ENCODE results near the gene IL36B. TPM values are rescaled to one million over a fixed set of nuclear protein-coding genes. Genes with fewer than 3 reads are reported as not detected.

The IL36B gene
- total RNA-seq, 4 donors from 2014 or later: not detected

DNA sequence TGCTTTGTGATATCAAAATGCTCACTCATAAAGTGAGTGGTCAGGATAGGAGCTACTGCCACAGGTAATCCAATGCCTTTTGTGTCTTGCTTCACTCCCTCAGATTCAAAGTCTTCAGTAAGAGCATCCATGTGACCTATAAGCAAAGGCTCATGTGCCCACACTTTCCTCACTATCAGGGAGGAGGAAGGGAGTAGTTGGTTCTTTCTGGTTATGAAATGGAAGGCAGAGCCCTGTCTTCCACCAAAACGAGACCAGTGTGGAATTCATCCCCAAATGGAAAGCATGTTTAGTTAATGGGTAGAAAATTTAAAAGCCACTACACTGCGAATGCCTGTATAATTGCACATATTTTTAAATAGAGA, 40.9 kb upstream of the IL36B start:
- H3K27ac ChIP-seq: no peak overlapping the region
- DNase-seq (ENCODE audit: low spot score in 2 of 2): no peak
- peaks cover 0 to 10% (median 0%) of the 10 kb centered on the region in 4 donors for H3K9me3 ChIP-seq
- H3K36me3 ChIP-seq: no peaks in the 10 kb centered on the region
- H3K4me3 ChIP-seq: no peak overlapping the region
- WGBS, 2 donors: 49 to 76% methylated on average over 2 of the region's 2 CpGs
- TF ChIP-seq, protein P1, sequence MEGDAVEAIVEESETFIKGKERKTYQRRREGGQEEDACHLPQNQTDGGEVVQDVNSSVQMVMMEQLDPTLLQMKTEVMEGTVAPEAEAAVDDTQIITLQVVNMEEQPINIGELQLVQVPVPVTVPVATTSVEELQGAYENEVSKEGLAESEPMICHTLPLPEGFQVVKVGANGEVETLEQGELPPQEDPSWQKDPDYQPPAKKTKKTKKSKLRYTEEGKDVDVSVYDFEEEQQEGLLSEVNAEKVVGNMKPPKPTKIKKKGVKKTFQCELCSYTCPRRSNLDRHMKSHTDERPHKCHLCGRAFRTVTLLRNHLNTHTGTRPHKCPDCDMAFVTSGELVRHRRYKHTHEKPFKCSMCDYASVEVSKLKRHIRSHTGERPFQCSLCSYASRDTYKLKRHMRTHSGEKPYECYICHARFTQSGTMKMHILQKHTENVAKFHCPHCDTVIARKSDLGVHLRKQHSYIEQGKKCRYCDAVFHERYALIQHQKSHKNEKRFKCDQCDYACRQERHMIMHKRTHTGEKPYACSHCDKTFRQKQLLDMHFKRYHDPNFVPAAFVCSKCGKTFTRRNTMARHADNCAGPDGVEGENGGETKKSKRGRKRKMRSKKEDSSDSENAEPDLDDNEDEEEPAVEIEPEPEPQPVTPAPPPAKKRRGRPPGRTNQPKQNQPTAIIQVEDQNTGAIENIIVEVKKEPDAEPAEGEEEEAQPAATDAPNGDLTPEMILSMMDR (IDR thresholded peaks at IDR 0.05): no peak
- TF ChIP-seq POLR2A (IDR thresholded peaks at IDR 0.05): no peak
- no peak for TF ChIP-seq EP300 (IDR thresholded peaks at IDR 0.05)
- no peaks in the 10 kb centered on the region for H3K4me1 ChIP-seq
- no peaks in the 10 kb centered on the region for H3K27me3 ChIP-seq

DNA sequence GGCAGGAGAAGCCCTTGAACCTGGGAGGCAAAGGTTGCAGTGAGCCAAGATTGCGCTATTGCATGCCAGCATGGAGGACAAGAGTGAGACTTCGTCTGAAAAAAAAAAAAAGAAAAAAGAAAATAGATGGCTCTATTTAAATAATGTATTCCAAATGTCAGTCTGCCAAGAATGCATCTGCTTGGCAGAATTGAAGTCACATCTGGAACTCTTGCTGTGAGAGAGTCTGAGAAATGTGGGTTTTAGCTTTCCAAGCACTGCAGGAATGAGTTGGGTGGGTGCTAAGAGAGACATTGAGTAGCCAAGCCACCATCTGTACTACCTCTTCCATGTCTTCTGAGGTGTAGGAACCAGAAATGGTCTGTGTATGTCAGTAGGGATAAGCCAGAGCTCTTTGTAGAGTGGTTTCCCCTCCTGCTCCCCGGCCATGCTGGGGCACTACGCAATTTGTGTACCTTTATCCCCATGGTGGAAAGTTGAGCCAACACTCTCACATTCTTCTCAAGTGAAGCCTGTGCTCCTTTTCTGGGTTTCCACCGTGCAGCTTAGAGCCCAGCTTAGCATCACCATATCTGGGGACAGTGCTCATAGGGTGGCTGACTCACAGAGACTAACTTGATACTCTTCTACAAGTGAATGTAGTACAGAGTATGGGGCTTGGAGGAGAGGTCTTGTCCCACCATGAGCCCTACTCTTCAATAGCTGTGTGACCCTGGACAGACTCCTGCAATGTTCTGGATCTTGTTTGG, 40.4 kb upstream of the IL36B start:
- Histone ChIP-seq H3K27ac (no peak overlapping the region), H3K36me3 (no peaks in the 10 kb centered on the region), H3K9me3 (peaks cover 0 to 10% (median 0%) of the 10 kb centered on the region in 4 donors), H3K4me3 (no peak overlapping the region), H3K4me1 (no peaks in the 10 kb centered on the region), H3K27me3 (no peaks in the 10 kb centered on the region)
- DNase-seq (ENCODE audit: low spot score in 2 of 2): no peak
- 83 to 90% methylated on average over 5 of the region's 5 CpGs for WGBS, 2 donors
- no peak for TF ChIP-seq EP300 (IDR thresholded peaks at IDR 0.05)
- TF ChIP-seq, protein P1 (IDR thresholded peaks at IDR 0.05): no peak
- TF ChIP-seq POLR2A (IDR thresholded peaks at IDR 0.05): no peak

DNA sequence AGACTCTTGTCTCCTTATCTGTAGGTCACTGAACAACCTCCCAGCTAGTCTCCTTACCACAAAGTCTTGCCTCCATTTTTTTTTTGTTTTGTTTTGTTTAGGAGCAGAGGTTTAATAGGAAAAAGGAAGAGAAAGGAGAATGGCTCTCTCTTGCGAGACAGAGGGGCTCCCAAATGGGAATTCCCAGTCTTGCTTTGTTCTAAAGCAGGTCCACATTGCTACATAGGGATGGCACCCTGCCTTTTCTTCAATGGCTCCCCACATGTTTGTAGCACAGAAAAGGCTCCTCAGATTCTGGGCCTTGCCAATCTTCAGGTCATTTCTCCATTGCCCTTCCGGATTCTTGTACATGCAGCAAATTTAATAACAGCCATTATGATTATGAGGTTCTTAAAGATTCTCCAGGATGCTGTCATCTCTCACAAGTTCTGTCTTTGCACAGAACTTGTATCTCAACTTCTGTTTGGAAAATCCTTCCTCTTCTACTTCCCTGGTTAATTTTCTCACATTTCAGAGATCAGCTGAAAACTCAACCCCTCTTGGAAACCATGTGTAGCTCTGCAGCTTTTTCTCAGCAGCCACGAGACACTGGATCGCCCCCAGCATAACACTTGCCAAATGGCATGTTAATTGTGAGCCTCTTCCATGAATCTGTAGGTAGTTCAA, 38.7 kb upstream of the IL36B start:
- Histone ChIP-seq H3K9me3 (peaks cover 0 to 7% (median 0%) of the 10 kb centered on the region in 4 donors), H3K4me1 (no peaks in the 10 kb centered on the region), H3K27ac (no peak overlapping the region), H3K36me3 (no peaks in the 10 kb centered on the region), H3K27me3 (no peaks in the 10 kb centered on the region), H3K4me3 (no peak overlapping the region)
- TF ChIP-seq, protein P1 (IDR thresholded peaks at IDR 0.05): no peak
- no peak for TF ChIP-seq POLR2A (IDR thresholded peaks at IDR 0.05)
- TF ChIP-seq EP300 (IDR thresholded peaks at IDR 0.05): no peak
- WGBS, 2 donors: 68 to 78% methylated on average over 4 of the region's 4 CpGs
- DNase-seq (ENCODE audit: low spot score in 2 of 2): no peak

- Histone ChIP-seq H3K27me3 (no peaks in the 10 kb centered on the region), H3K4me1 (no peaks in the 10 kb centered on the region), H3K4me3 (no peak overlapping the region), H3K36me3 (no peaks in the 10 kb centered on the region), H3K9me3 (peaks cover 0 to 3% (median 0%) of the 10 kb centered on the region in 4 donors), H3K27ac (no peak overlapping the region)
- DNase-seq (ENCODE audit: low spot score in 2 of 2): no peak
- TF ChIP-seq EP300 (IDR thresholded peaks at IDR 0.05) (no peak), POLR2A (IDR thresholded peaks at IDR 0.05) (no peak)
- TF ChIP-seq, protein P1 (IDR thresholded peaks at IDR 0.05): no peak
Measured at GRCh38 chr2:113089916-113090315, 37.2 kb upstream of the IL36B start.

DNA sequence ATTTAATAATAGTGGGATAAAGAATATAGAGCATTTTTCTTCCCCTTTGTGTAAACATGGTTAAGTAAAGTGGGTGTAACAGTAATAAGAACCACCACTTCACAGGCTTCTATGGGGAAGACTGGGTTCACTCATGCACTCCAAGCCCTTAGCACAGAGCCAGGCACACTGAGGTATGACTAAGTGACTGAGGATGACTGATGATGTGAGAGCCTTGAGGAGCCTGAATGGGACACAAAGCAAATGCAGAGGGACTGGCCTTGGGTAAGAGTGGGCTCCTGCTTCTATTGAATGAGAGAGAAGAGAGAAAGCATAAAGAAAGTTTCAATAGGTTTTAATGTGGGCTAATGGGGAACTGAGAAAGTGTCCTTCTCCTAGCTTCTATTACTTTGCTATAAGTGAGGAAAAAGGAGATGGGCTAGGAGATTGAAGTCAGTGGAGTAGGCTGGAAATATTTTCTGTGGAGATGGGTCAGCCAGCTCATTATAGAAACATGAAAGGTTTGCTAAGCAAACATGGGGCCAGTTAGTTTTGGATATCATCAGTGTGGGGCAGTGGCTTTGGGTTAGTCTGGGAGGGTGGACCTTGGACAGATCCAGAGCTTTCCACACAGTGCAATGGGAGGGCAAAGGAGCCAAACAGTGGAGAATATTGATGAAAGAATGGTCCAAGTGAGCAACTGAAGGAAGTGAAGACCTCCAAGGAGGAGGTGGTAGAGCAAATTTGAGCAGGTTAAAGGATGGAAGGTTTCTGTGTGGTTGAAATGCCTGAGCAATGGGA, 35.7 kb upstream of the IL36B start:
- H3K4me3 ChIP-seq: no peak overlapping the region
- TF ChIP-seq POLR2A (IDR thresholded peaks at IDR 0.05) (no peak), EP300 (IDR thresholded peaks at IDR 0.05) (no peak)
- TF ChIP-seq, protein P1 (IDR thresholded peaks at IDR 0.05): no peak
- DNase-seq (ENCODE audit: low spot score in 2 of 2): no peak
- no peaks in the 10 kb centered on the region for H3K27me3 ChIP-seq
- H3K4me1 ChIP-seq: no peaks in the 10 kb centered on the region
- no peaks in the 10 kb centered on the region for H3K36me3 ChIP-seq
- H3K27ac ChIP-seq: no peak overlapping the region
- H3K9me3 ChIP-seq: no peaks in the 10 kb centered on the region
